Spleen (tissue), 7 donors: ENCODE results near the gene G6PD.

Source experiments
- CTCF ChIP-seq, 11 experiments: fragments of 200-600 bp in 7 of 11; fragments of 450-650 bp in 4 of 11; sonication (generic) in 4 of 11; IDR thresholded peaks in 8 of 11; conservative IDR thresholded peaks in 3 of 11; 1 replicate in 7 of 11; 2 replicates in 4 of 11; pipeline versions ENCODE4 v1.4.0 to v1.8.0; 2016 to 2021; ENCODE audit warnings: antibody characterized with exemption in 11 of 11, inconsistent platforms in 4 of 11, mild to moderate bottlenecking in 1 of 11
- POLR2AphosphoS5 ChIP-seq, 3 donors: sonication (generic); formaldehyde crosslinking; IDR thresholded peaks; one replicate each; pipeline ENCODE4 v1.5.1; 2017; ENCODE audit warnings: antibody characterized with exemption in 3 of 3
- donor health status: DM: no; HTN: no; CAD: no; lungs with moderate emphysema.
- donor health status: DM: no; HTN: no; CAD: no.
- donor health status: DM: no; HTN: no; CAD: no.

GRCh38 chrX:154515090-154515965 lies 31.3 kb downstream of the G6PD start:
- TF ChIP-seq CTCF (IDR thresholded peaks at IDR 0.05 in 8 of 11, conservative IDR thresholded peaks at IDR 0.05 in 3 of 11) (no peak), POLR2AphosphoS5 (IDR thresholded peaks at IDR 0.05) (no peak)
